Nephron (organoid): ENCODE measurements around the gene ITIH3.

Experiments used
- H3K27ac Mint-ChIP-seq, 3 experiments: 2 replicates each; pipeline ENCODE4 v1.8.0; 2020; ENCODE audit warnings: mixed read lengths in 3 of 3, mild to moderate bottlenecking in 2 of 3, moderate library complexity in 1 of 3
- H3K27me3 Mint-ChIP-seq: 2 replicates; pipeline ENCODE4 v1.8.0; 2021; ENCODE audit warnings: low read depth, mild to moderate bottlenecking, moderate library complexity, mixed read lengths
- H3K36me3 Mint-ChIP-seq: 2 replicates; pipeline ENCODE4 v1.8.0; 2020; ENCODE audit warnings: low read depth, mixed read lengths
- H3K4me1 Mint-ChIP-seq: 2 replicates; pipeline ENCODE4 v1.8.0; 2020; ENCODE audit warnings: mixed read lengths
- H3K4me3 Mint-ChIP-seq, 3 experiments: 2 replicates each; pipeline ENCODE4 v1.8.0; 2020; ENCODE audit warnings: mild to moderate bottlenecking in 3 of 3, mixed read lengths in 3 of 3, moderate library complexity in 2 of 3
- H3K9me3 Mint-ChIP-seq: 2 replicates; pipeline ENCODE4 v1.8.0; 2020; ENCODE audit warnings: mixed read lengths
- TF ChIP-seq, protein P1 (sequence below), 3 experiments: fragments of 200-600 bp; sonication (generic); IDR thresholded peaks; one replicate each; pipeline ENCODE4 v1.5.0; 2021; ENCODE audit warnings: antibody characterized with exemption in 3 of 3; ENCODE audit not compliant: unreplicated experiment in 3 of 3

The ITIH3 gene

DNA sequence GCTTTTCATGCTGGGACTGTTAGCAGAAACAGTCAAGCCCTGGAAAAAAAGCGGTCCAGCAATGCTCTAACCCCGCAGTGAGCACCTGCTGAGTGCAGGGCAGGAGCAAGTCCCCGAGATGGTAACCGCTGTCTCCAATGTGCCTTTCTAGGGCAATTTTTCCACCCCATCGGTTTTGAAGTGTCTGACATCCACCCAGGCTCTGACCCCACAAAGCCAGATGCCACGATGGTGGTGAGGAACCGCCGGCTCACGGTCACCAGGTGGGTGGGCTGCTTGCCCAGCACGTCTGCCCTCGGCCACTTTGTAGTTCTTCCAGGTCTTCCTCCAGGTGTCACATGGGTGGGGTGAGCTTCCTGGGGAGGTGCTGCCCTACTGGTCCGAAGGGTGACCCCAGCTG, 3.2 kb upstream of the ITIH3 start:
- H3K27ac Mint-ChIP-seq, result no peak overlapping the region
- H3K27me3 Mint-ChIP-seq, result peaks cover 8% of the 10 kb centered on the region
- H3K4me1 Mint-ChIP-seq, result no peaks in the 10 kb centered on the region
- H3K4me3 Mint-ChIP-seq, result no peak overlapping the region
- TF ChIP-seq, protein P1, sequence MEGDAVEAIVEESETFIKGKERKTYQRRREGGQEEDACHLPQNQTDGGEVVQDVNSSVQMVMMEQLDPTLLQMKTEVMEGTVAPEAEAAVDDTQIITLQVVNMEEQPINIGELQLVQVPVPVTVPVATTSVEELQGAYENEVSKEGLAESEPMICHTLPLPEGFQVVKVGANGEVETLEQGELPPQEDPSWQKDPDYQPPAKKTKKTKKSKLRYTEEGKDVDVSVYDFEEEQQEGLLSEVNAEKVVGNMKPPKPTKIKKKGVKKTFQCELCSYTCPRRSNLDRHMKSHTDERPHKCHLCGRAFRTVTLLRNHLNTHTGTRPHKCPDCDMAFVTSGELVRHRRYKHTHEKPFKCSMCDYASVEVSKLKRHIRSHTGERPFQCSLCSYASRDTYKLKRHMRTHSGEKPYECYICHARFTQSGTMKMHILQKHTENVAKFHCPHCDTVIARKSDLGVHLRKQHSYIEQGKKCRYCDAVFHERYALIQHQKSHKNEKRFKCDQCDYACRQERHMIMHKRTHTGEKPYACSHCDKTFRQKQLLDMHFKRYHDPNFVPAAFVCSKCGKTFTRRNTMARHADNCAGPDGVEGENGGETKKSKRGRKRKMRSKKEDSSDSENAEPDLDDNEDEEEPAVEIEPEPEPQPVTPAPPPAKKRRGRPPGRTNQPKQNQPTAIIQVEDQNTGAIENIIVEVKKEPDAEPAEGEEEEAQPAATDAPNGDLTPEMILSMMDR (IDR thresholded peaks at IDR 0.05; ENCODE audit: unreplicated experiment in 3 of 3), result no peak
- no peaks in the 10 kb centered on the region for H3K9me3 Mint-ChIP-seq
- H3K36me3 Mint-ChIP-seq, result no peaks in the 10 kb centered on the region

DNA sequence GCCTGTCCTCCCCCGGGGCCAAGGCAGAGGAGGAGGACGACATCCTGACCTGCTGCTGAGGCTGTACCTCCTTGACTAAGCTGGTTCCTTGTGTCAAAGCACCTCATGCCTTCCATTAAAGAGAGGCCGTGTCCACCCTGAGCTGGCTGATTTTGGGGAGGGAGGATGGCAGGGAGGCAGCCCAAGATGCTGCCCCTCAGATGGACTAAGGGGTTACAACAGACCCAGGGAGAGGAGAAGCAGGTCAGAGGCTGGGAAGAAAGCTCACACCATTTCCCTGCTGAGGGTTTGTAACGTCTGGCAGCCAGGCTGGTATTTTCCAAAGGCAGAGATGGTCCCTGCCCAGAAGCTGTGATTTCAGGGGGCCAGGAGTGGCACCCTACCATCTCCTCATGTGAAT, 2.7 kb upstream of the ITIH3 start:
- TF ChIP-seq, protein P1 (IDR thresholded peaks at IDR 0.05; ENCODE audit: unreplicated experiment in 3 of 3), result no peak
- H3K27me3 Mint-ChIP-seq, result peaks cover 8% of the 10 kb centered on the region
- H3K4me3 Mint-ChIP-seq, result no peak overlapping the region
- no peaks in the 10 kb centered on the region for H3K36me3 Mint-ChIP-seq
- H3K9me3 Mint-ChIP-seq, result no peaks in the 10 kb centered on the region
- H3K27ac Mint-ChIP-seq, result no peak overlapping the region
- no peaks in the 10 kb centered on the region for H3K4me1 Mint-ChIP-seq

DNA sequence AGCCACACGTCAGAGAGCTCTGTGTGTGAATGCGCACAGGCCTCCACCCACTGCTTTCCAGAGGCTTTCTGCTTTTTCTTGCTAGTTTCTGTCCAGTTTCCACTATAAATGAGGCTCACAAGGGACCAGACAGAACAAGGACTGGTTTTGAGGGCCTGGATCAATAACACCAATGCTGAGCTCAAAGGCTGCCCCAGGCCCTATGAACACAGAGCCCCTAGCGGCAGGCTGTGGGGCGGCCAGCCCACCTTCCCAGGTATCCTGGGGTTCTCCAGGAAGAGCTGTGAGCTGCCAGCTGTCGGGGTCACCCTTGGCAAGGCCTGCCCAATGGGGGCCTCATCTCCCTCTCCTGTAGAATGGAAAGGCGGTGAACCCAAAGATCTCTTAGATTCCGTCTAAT, 2.2 kb upstream of the ITIH3 start:
- Mint-ChIP-seq H3K9me3 (no peaks in the 10 kb centered on the region), H3K4me1 (no peaks in the 10 kb centered on the region), H3K27ac (no peak overlapping the region)

DNA sequence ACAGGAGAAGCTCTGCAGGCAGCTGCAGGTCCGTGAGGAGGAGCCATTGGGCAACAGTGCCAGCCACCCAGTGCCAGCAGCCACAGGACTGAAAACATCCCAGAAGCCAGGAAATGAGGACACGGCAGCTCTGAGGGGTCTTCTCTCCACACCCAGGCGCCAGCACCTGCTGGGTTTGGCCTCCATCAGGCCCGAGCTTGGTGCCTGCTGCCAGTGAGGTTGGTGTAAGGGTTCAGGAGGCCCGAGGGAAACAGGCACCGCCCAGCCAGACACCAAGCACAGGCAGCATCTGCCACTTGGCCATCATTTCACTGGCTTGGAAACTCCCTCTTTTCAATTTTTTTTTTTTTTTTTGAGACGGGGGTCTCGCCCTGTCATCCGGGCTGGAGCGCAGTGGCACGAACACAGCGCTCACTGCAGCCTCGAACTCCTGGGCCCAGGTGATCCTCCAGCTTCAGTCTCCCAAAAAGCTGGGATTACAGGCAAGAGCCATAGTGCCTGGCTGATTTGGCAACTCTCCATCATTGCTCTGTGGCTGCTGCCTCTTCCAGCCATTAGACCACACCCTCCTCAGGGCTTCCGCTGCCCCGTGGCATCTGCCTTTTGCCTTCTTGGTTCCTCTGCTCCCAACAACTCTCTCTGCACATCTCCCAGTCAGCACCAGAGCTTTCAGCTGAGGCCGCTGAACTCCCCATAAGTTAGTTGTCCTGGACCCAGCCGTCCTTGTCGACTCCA, 1.5 kb upstream of the ITIH3 start:
- Mint-ChIP-seq H3K27me3 (no peaks in the 10 kb centered on the region), H3K27ac (no peak overlapping the region)
- TF ChIP-seq, protein P1 (IDR thresholded peaks at IDR 0.05; ENCODE audit: unreplicated experiment in 3 of 3), result no peak

More for the DNA sequence above, 2.2 kb upstream of the ITIH3 start:
- Mint-ChIP-seq H3K36me3 (no peaks in the 10 kb centered on the region), H3K4me3 (no peak overlapping the region), H3K27me3 (peaks cover 4% of the 10 kb centered on the region)
- TF ChIP-seq, protein P1 (IDR thresholded peaks at IDR 0.05; ENCODE audit: unreplicated experiment in 3 of 3), result peak in 1 of 3 experiments; percentile 17

DNA sequence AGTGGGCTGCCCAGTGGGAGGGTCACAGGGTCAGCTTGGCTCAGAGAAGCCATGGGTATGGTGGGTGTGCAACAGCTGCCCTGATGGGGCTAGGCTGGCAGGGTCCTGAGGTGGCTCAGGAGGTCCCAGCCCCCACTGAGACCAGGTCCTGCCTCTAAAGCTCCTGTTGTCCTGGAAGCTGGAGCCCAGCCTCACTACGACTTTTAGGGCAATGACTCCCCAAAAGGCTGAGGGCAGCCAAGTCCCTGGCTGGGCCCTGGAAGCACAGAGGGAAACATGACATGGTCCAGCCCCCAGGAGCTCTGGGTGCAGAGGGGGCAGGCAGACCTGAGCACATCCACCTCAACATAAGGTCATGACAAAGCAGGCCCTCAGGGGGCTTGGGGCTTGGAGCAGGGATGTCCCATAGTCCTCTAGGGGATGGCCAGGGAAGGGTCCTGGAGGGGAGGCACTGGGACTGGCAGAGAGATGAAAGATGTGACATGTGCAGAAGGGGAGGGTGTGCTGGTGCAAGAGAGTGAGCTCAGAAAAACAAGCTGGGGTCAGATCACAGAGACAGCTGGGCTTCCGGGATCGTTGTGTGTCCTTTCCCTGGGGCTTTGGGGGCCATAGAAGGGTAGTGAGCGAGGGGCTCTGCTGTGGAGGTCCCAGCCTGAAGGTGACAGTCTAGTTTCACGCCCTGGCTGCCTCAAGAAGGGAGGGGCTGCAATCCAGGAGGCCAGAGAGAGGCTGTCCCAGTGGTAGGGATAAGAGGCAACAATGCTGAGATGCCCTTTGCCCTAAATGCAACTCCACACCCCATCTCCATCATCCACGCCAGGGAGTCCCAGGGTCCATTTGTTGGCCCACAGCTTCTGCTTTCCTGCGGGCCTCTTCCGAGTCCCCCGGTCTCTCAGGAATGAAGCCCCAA, 639 bp upstream of the ITIH3 start:
- no peak overlapping the region for H3K27ac Mint-ChIP-seq
- H3K4me3 Mint-ChIP-seq, result no peak overlapping the region
- H3K36me3 Mint-ChIP-seq, result no peaks in the 10 kb centered on the region
- H3K4me1 Mint-ChIP-seq, result no peaks in the 10 kb centered on the region
- H3K27me3 Mint-ChIP-seq, result no peaks in the 10 kb centered on the region
- TF ChIP-seq, protein P1 (IDR thresholded peaks at IDR 0.05; ENCODE audit: unreplicated experiment in 3 of 3), result no peak
- H3K9me3 Mint-ChIP-seq, result no peaks in the 10 kb centered on the region

More for the DNA sequence above, 1.5 kb upstream of the ITIH3 start:
- Mint-ChIP-seq H3K9me3 (no peaks in the 10 kb centered on the region), H3K36me3 (no peaks in the 10 kb centered on the region), H3K4me3 (no peak overlapping the region), H3K4me1 (no peaks in the 10 kb centered on the region)
